Ishikawa (cell line): ENCODE measurements around the gene RPAIN.

ENCODE experiments used
- CEBPB ChIP-seq: IDR thresholded peaks from 2 replicates; pipeline ENCODE4 v1.6.1; 2012
- CREB1 ChIP-seq: IDR thresholded peaks from 2 replicates; pipeline ENCODE4 v1.6.1; 2012; ENCODE audit warnings: low read depth
- EP300 ChIP-seq: IDR thresholded peaks from 2 replicates; pipeline ENCODE4 v1.6.1; 2012; ENCODE audit warnings: borderline replicate concordance
- RAD21 ChIP-seq: IDR thresholded peaks from 2 replicates; pipeline ENCODE4 v1.6.1; 2012; ENCODE audit warnings: low read depth
- TAF1 ChIP-seq: IDR thresholded peaks from 2 replicates; pipeline ENCODE4 v1.6.1; 2012; ENCODE audit warnings: low read depth, mild to moderate bottlenecking
- TCF12 ChIP-seq: IDR thresholded peaks from 2 replicates; pipeline ENCODE4 v1.6.1; 2012; ENCODE audit warnings: low read depth
- TEAD4 ChIP-seq: IDR thresholded peaks from 2 replicates; pipeline ENCODE4 v1.6.1; 2012
- YY1 ChIP-seq: IDR thresholded peaks from 2 replicates; pipeline ENCODE4 v1.6.1; 2012; ENCODE audit warnings: low read depth
- ZBTB7A ChIP-seq: IDR thresholded peaks from 2 replicates; pipeline ENCODE4 v1.6.1; 2012; ENCODE audit warnings: low read depth
- TF ChIP-seq, protein P1 (sequence below): IDR thresholded peaks from 2 replicates; pipeline ENCODE4 v1.6.1; 2012; ENCODE audit warnings: low read depth, mild to moderate bottlenecking
- TF ChIP-seq, protein P2 (sequence below): IDR thresholded peaks from 2 replicates; pipeline ENCODE4 v1.6.1; 2012

DNA sequence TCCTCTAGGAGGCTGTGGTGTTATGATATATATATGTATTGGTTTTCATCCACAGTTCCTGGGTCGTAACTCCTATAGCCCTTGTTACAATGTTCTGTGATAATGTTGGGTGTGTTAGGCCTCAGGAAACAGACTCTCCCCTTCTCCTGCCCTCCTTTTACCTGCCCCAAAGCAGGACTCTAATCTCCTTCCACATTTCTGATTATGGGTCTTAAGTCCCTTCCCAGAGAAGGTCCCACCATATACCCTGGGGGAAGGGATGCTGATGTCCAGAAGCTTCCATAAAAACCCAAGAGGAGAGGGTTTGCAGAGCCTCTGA lies 19.4 kb downstream of the RPAIN start:
- TF ChIP-seq YY1 (no peak), CREB1 (no peak), TAF1 (no peak), EP300 (no peak), TEAD4 (no peak), CEBPB (no peak), TCF12 (no peak), ZBTB7A (no peak), RAD21 (no peak)
- TF ChIP-seq, protein P1, sequence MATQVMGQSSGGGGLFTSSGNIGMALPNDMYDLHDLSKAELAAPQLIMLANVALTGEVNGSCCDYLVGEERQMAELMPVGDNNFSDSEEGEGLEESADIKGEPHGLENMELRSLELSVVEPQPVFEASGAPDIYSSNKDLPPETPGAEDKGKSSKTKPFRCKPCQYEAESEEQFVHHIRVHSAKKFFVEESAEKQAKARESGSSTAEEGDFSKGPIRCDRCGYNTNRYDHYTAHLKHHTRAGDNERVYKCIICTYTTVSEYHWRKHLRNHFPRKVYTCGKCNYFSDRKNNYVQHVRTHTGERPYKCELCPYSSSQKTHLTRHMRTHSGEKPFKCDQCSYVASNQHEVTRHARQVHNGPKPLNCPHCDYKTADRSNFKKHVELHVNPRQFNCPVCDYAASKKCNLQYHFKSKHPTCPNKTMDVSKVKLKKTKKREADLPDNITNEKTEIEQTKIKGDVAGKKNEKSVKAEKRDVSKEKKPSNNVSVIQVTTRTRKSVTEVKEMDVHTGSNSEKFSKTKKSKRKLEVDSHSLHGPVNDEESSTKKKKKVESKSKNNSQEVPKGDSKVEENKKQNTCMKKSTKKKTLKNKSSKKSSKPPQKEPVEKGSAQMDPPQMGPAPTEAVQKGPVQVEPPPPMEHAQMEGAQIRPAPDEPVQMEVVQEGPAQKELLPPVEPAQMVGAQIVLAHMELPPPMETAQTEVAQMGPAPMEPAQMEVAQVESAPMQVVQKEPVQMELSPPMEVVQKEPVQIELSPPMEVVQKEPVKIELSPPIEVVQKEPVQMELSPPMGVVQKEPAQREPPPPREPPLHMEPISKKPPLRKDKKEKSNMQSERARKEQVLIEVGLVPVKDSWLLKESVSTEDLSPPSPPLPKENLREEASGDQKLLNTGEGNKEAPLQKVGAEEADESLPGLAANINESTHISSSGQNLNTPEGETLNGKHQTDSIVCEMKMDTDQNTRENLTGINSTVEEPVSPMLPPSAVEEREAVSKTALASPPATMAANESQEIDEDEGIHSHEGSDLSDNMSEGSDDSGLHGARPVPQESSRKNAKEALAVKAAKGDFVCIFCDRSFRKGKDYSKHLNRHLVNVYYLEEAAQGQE, result no peak
- TF ChIP-seq, protein P2, sequence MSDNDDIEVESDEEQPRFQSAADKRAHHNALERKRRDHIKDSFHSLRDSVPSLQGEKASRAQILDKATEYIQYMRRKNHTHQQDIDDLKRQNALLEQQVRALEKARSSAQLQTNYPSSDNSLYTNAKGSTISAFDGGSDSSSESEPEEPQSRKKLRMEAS, result no peak
